Fibroblast of gingiva (primary cell): Measurements from ENCODE around the gene FOXJ3.

Experiments used
- DNase-seq: peaks from one replicate; pipeline ENCODE4 v3.0.0-alpha.2; 2011; ENCODE audit warnings: low read depth

The FOXJ3 gene

DNA sequence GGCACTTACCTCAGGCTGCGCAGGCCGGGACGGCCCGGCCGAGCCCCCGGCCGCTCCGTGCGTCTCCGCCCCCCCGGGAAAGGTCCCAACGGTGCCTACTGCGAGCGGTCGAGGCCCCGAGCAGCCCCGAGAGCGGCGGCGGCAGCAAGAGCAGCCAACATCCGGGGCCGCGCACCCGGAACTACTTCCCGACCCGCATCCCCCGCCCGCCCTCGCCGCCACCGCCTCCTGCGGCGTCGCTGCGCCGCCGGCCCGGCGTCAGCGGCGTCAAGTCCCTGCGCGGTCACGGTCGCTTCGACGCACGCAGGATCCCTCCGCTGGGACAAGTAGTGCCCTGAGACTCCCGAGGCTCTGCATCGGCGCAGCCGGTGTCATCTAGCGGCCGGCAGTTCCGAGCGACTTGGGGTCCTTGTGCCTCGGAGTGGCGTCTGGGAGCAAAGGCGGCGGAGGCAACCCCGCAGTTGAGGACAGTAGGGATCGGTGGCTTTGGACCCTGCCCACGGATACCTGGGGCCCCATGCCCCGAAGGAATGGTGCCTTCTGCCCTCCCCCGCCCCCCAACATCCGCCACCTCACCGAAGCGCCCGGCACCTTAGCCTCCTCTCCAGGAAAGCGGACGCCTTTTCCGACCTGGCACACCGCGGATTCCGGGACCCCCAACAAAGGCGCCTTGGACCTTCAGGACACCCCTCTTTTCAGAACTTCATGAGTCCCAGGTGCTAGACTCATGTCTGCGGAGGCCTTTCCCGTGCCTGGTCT, at the start of gene FOXJ3:
FOXJ3 (minus strand) TSS at position 186 of the 759 bp plus-strand sequence. CDS start 24,142 bp downstream, outside the sequence.
- DNase-seq = peak; percentile 99

DNA sequence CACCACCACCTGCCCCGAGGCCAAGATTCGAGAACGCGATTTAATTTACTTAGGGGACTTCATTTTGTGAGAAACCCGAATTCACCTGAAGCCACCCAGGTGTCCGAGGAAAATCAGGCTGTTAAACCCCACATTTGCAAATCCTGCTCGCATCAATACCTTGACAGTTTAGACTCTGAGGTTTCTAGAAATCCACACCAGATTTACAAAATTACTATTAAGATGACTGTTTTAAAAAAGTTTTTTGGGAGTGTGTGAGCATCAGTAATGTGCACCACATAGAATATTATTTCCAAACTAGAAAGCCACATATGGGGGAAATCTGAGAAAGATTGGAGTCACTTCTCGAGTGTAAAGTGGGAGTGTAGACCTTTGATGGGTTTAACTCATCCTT, 46.2 kb upstream of the FOXJ3 start:
- no peak for DNase-seq

- DNase-seq = no peak
Observed at GRCh38 chr1:42380586-42381279, 45.7 kb upstream of the FOXJ3 start, which contains the start of gene RIMKLA. Gene RIMKLA, plus strand, starts transcription at chr1:42380792. Its CDS starts 143 bp downstream, at chr1:42380935.

DNA sequence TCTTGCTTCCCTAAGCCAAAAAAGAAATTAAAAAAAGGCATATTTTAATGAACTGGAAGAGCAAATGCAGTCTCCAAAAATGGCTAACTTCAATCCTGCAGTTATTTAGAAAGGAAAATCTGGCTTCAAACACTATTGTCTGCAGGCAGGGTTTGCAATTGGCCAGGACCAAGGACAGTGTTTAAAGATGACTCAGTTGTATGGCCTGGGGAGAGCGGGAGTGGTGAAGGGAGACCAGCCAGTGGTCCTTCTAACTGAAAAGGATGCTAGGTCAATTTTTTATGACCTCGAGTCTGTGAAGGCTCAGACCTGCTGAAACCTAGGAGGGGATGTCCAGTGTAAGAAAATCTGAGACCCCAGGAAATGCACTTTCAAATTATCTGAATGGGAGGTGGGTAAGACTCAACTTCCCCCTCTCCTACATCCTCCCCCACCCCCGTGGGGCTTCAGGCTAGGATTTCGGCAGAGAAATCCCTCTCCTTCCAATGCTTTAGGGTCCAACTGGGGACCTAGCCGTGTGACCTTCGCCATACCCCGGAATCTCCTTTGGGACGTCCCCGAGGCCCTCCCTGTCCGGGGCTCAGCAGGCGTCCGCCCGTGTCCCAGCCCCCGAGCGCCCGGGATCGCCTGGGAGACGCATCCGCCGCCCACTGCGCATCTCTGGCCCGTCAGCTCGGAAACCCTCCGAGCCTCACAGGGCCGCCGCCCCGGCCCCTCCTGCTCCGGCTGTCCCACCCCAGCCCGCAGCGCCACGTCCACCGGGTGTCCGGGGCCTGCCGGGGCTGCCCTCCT, 45.0 kb upstream of the FOXJ3 start:
- no peak for DNase-seq

DNA sequence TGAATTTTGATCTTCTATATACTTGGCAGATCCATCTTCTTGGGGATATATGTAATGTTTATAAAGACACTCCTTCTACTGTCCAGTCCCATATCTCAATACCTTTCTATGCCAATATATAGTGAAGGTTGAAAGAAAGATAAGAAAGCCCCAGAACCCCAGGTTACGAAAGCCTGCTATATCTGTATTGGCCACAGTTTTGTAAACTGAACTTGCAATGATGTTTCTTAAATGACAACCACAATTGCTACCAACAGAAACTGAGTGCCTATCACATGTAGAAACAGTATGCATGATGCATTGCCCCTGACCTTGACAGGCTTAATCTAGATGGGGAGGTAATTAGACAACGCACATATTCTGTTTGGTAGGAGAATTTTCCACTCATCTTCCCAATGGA, 37.8 kb upstream of the FOXJ3 start:
- DNase-seq = no peak

DNA sequence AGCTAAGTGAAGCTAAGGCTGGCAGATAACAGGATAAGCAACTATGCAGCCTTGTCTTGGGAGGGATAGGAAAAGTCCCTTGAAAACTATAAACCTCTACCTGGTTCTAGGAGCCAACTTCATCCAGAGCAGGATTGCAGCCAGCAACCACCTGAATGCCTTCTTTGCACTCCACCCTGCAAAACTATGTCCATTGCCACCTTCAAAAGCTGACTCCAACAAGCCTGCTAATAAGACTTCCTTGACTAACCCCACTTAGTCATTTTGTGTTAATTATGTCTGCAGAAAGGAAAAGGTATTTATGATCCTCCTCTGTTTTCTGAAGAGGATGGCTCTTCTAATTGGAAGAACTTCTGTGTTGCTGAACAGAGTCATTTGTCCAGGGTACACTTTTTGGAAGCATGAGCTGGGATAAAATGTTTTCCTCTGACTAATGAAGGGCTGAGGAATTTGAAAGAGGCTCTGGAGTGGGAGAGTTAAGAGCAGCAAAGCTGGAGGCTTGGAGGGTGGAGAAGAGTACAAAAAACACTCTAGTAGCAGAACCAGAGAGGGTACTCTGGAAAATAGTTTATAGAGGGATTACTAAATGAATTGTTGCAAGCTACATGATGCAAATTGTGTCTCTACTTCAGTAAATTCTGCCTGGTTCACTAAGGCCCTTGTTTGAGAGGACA, 36.0 kb upstream of the FOXJ3 start:
- DNase-seq = no peak

DNA sequence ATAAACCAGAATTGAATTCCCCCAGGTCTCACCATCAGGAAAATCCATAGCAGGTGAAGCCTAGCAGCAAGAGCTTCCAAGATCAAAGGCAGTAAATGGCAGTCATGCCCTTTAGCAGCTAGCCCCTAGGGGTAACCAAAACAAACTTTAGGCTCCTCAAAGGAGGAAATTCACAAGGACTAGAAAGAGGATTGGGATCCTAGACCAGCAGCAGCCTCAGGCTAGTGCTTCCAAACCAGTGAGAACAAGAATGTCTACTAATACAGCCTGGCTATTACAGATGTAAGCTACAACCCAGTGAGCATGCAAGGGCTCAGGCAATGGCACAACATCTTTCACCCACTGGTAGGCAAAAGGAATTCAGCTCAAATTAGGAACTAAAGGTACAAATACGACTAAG, 34.4 kb upstream of the FOXJ3 start:
- DNase-seq = no peak

DNA sequence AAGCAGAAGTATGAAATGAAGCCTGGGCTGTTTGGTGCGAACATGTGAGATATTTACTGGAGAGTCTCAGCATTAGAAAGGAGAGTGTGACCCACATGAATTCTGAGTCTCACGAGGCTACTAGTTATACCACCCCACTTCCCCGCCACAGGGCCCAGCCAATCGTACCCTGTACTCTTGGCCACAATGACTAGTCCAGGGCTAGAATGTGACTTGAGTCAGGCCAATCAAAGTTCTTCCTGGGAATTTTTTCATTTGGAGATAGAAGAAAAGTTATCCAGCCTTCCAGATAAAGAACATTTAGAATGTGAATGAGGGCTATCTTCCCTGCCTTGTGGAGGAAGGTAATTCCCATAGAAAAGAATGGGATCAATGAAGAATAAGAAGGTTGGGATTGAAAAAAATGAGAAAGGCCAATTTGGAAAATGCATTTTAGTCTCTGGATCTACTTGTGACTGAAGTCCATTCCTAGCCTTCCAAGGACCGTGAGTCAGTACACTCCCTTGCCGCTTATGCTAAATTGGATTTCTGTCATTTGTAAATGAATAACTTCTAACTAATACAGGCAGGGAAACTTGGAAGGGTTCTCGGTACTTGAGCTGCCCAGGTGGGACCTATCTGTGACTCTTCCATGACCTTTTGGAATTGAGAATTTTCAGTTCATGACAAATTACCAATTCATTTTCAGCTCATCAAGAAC, 33.2 kb upstream of the FOXJ3 start:
- no peak for DNase-seq

- DNase-seq = no peak
Observed at GRCh38 chr1:42365118-42365517, 30.1 kb upstream of the FOXJ3 start.

GRCh38 chr1:42364542-42364941, 29.5 kb upstream of the FOXJ3 start:
- no peak for DNase-seq

- no peak for DNase-seq
Observed at GRCh38 chr1:42364089-42364488, 29.1 kb upstream of the FOXJ3 start.

GRCh38 chr1:42359466-42359865, 24.4 kb upstream of the FOXJ3 start:
- no peak for DNase-seq

DNA sequence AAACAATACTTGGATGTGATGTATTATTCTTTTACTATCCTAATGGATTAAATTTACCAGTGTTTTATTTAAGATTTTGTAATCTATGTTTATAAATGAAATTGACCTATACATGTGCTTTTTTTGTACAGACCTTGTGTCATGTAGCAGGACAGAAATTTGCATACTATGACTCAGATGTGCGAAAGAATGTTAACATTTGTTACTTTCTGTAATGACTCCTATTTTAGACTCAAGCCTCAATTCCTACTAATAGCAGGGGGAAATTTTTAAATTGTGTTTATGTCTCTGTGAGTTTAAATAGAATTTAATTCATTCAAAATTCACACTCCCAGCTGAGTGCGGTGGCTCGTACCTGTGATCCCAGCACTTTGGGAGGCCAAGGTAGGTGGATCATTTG, 23.8 kb upstream of the FOXJ3 start:
- DNase-seq = no peak

DNA sequence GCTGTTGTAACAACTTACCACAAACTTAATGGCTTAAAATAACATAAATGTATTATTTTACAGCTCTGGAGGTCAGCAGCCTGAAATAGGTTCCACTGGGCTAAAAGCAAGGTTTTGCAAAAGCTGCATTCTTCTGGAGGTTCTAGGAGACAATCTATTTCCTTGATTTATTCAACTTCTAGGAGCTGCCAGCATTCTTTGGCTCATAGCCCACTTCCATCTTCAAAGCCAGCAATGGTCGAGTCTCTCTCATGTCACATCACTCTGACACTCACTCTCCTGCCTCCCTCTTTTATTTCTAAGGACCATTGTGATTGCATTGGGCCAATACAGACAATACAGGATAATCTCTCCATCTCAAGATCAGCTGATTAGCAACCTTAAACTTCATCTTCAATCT, 15.1 kb upstream of the FOXJ3 start:
- no peak for DNase-seq

GRCh38 chr1:42348498-42348897, 13.5 kb upstream of the FOXJ3 start:
- no peak for DNase-seq

- no peak for DNase-seq
Observed at GRCh38 chr1:42343049-42343448, 8.0 kb upstream of the FOXJ3 start.

DNA sequence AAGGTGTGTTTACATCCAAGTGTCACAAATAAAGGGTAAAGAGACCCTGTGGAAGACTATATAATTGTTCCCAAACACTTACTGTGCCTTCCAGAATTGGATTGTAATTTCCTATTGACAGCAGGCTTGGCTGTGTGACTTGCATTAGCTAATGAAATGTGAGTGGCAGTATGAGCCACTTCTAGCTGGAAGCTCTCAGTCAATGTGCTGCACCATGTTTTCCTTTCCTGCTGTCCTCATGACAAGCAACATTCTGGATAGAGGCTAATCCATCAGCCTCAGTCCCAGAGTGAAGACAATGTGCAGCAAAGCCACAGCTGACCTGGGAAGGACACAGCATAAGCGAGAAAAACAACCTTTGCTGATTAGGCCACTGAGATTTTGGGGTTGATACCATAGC, 5.9 kb upstream of the FOXJ3 start:
- DNase-seq = no peak

DNA sequence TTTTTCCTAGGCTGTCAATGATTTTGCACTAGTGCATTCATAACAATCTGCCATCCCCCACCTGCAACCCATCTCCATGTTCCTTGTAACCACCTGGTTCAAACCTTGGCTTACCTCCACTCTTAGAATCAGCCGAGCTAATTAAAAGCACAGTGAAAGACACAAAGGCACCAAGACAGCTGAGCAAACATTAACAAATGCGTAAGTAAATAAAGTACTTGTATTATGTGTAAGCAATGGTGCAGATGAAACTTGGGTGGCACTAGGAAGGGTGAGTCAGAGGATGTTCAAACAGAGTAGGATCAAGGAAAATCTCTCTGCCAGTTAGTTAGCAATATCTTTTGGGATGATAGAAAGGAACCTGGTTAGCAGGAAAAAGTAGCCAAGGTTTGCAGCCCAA, 5.1 kb upstream of the FOXJ3 start:
- no peak for DNase-seq

DNA sequence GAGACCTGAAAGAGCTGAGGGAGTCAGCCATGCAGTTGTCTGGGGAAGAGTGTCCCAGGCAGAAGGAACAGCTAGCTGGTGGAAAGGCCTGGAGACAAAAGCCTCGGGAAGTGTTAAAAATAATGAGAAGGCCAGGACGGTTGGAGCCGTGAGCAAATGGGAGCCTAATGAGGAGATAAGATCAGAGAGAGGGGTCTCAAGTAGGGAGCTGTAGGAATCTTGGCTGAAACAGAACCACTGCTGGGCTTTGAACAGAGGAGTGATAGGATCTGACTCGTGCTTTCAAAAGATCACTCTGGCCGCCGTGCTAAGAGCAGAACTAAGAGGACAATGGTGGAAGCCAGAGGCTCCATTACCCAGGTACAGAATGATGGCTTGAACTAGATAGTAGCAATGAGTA, 1.9 kb upstream of the FOXJ3 start:
- DNase-seq = no peak

DNA sequence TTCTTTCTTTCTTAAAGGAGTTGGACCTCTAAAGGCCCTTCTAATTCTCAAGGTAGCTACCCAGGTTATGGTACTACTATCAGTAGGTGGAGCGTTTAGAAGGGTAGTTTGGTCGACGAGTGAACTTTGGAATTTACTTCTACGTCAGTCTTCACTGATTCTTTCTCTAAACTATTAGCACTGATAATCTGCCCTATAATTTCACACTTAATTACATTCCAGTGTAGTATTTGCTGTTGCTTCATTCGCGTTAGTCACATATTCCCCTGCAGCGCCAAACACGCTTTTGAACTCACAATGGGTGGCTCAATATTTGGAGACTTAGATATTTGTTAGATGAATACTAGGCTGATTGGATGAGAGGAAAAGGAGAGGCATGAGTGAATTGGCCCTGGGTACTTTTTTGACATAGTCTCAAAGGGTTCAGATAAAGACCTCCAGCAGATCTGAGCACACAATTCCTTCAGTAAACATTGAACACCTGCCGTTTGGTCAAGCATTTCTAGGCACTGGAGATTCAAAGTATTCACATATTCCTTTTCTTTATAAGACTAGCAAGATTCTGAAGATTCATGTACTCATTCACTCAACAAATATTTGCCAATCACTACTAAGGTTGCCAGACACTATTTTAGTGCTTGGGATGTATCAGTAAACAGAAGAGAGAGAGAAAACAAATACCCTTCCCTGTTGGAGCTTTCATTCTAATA, 929 bp upstream of the FOXJ3 start:
- DNase-seq = peak; percentile 77
